GM06990 (cell line): Measurements from ENCODE around the gene OPRM1.

ENCODE experiments used
- DNase-seq: peaks from one replicate; pipeline ENCODE4 v3.0.0-alpha.2; 2011; ENCODE audit not compliant: insufficient read length; ENCODE audit errors: extremely low read depth
- H3K27me3 ChIP-seq: replicated peaks from 2 replicates; pipeline ENCODE4 v1.6.0; 2011; ENCODE audit warnings: low read length; ENCODE audit not compliant: control insufficient read depth, insufficient read depth
- H3K36me3 ChIP-seq: 2 replicates; pipeline ENCODE4 v1.5.1; 2011; ENCODE audit warnings: low read length; ENCODE audit not compliant: control insufficient read depth, insufficient read depth
- H3K4me3 ChIP-seq: replicated peaks from 2 replicates; pipeline ENCODE4 v1.5.1; 2011; ENCODE audit warnings: low read depth, mild to moderate bottlenecking, control low read depth, low read length
- CTCF ChIP-seq: IDR thresholded peaks from 2 replicates; pipeline ENCODE4 v1.5.1; 2011; ENCODE audit warnings: low read length, control low read depth, mild to moderate bottlenecking, inconsistent platforms; ENCODE audit not compliant: insufficient read depth, poor library complexity, severe bottlenecking

The OPRM1 gene

DNA sequence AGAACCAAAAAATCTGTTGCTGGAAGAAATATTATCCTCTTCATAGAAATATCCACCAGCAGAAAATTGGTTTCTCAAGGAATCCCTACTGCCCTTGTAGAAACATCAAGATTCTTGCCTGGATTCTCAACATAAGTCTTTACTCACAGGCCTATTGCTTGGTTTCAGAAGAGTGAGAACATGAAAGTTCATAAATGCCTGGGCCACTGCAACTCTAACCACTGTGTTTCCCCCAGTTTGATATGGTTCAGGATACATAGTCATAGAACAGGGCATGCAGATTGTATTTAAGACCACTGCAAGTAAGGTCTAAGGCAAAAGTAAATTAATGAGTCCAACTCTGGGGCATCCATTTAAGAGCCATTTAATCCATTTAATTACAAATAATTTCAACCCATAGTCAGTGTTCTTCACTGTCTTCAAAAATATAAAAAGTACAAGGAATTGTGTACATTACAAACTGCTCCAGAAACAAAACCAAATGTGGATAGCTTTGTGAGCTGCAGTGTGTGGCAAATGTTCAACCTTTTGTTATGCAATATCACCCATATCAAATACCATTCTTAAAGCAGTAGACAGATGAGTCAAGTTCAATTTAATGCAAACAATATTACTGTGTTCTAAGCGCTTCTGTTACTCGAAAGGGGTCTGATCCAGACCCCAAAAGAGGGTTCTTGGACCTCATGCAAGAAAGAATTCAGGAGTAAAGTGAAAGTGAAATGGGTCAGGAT, 83.3 kb downstream of the OPRM1 start:
- H3K36me3 ChIP-seq = no peaks in the 10 kb centered on the region
- DNase-seq = no peak
- no peaks in the 10 kb centered on the region for H3K27me3 ChIP-seq
- H3K4me3 ChIP-seq = no peak overlapping the region
- TF ChIP-seq CTCF = no peak

GRCh38 chr6:154123155-154123956, 84.3 kb downstream of the OPRM1 start:
- no peak for DNase-seq
- Histone ChIP-seq H3K27me3 (no peaks in the 10 kb centered on the region), H3K36me3 (no peaks in the 10 kb centered on the region), H3K4me3 (no peak overlapping the region)
- no peak for TF ChIP-seq CTCF

GRCh38 chr6:154125421-154125820, 86.4 kb downstream of the OPRM1 start:
- no peak for DNase-seq
- Histone ChIP-seq H3K4me3 (no peak overlapping the region), H3K36me3 (no peaks in the 10 kb centered on the region), H3K27me3 (no peaks in the 10 kb centered on the region)
- TF ChIP-seq CTCF = no peak

DNA sequence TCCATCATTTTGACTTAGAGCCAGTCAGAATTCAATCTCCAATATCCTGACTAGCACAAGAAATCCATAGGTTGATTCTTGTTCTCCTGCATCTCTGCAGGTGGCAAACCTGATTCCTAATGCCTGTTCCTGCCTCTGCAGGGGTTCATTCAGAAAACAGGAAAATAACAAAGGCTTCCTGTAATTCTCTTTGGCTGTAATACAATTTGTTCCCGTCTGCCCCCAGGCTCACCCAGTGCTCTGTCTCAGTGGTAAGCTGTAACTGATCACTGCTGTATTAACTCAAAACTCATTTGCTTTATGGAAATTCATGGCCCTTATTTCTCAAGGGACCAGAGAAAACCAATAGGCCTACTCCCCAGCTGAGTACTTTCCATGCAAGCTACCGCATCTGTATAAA, 88.6 kb downstream of the OPRM1 start:
- no peaks in the 10 kb centered on the region for H3K36me3 ChIP-seq
- no peaks in the 10 kb centered on the region for H3K27me3 ChIP-seq
- DNase-seq = no peak
- H3K4me3 ChIP-seq = no peak overlapping the region
- no peak for TF ChIP-seq CTCF

DNA sequence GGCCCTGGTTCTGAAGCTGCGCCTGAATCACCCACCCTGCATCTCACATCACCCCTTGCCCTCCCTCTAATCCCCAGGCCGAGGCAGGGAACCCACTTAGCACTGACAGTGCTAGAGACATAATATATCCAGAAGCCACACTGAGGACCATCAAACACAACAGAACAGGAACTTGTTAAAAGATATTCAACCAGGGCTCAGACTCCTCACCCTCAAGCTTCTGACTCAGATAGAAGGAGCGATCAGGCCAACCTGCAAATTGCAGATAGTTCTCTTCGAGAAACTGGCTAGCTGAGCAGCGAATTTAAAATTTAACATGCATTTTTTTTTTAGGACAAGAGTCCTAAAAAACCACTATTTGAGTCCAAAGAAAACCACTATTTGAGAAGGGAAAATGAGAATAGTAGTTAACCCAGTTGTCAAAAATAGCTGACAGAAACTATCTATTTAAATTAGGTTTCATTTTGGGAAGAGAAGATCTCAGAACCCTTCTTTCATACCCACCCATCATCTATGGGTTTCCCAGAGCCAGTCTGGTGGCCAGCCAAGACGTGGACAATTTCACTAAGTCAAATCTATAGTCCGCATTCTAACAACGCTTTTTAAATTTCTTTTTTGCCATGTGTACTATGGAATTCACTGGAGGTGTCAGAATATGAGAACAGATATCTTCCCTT, 95.6 kb downstream of the OPRM1 start:
- no peak for DNase-seq
- no peak for TF ChIP-seq CTCF
- H3K4me3 ChIP-seq = no peak overlapping the region
- no peaks in the 10 kb centered on the region for H3K27me3 ChIP-seq
- H3K36me3 ChIP-seq = no peaks in the 10 kb centered on the region
